Measurements from ENCODE around the gene GABRB3.

- TF ChIP-seq CTCF (IDR thresholded peaks at IDR 0.05; ENCODE audit: poor library complexity, severe bottlenecking) (no peak), EP300 (conservative IDR thresholded peaks at IDR 0.05; ENCODE audit: poor library complexity, severe bottlenecking) (no peak)
Measured at GRCh38 chr15:26670116-26670515, 102.8 kb downstream of the GABRB3 start.
